NCI-H1417 treated with DMSO at 0.1 percent for 48 hours (cell line): ENCODE measurements around the gene TOP3B.
A peak's percentile ranks its signal among the peaks of the same experiment; 100 is the strongest.
"Not testable (repeated sequence)": the region's sequence is repeated elsewhere in the genome, so short reads cannot be mapped to it uniquely, and the experiment has no call there.

ENCODE experiments used
- DNase-seq: peaks from one replicate; lab custom pipeline; 2025; lab: John Stamatoyannopoulos, UW

The TOP3B gene

GRCh38 chr22:21943571-21944448 lies 38.8 kb downstream of the TOP3B start:
- DNase-seq: no peak

- DNase-seq: no peak
These were observed 39.9 kb downstream of the TOP3B start for GRCh38 chr22:21942407-21943343.

DNA sequence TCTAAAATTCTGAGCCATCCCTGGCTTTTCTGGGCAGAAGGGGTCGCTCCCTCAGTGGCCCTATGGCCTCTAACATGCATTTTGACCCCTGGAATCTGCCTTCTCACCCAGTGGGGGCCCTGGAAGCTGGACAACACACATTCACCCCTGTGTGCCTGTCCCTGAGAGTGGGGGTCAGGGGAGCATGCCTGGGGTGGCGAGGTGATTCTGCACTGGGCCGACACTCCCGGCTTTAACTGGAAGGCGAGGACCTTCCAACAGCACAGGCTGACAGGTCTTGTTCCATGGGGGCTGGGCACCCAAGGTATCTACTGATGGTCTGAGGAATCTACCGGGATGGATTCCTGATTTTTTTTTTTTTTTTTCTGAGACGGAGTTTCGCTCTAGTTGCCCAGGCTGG lies 40.7 kb downstream of the TOP3B start:
- no peak for DNase-seq

GRCh38 chr22:21940521-21940920 lies 42.1 kb downstream of the TOP3B start:
- DNase-seq: no peak

GRCh38 chr22:21939935-21940334 lies 42.7 kb downstream of the TOP3B start:
- not testable (repeated sequence) for DNase-seq

DNA sequence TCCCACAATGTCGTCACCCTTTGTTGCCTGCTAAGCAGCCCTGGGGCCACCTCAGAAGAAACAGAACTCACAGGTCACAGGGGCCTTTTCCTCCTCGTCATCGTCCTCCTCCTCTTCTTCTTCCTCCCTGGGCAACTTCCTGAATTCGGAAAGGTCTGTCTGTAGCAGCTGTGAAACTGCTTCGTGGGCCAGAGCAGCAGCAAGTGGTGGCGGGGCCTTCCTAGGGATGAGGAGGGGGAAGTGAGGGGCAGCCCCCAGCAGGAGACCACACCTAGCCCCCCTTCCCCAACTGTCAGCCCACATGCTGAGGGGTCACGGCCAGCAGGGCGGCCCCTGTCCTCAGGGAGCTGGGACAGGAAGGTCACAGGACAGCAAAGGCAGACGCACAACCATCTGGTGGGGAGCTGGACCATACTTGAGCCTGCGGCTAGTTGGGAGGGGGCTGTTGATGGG lies 43.1 kb downstream of the TOP3B start:
- DNase-seq: no peak

GRCh38 chr22:21938906-21939305 lies 43.7 kb downstream of the TOP3B start:
- no peak for DNase-seq

GRCh38 chr22:21938071-21938822 lies 44.3 kb downstream of the TOP3B start:
- DNase-seq: peak; percentile 44

GRCh38 chr22:21937821-21938070 lies 44.8 kb downstream of the TOP3B start:
- DNase-seq: no peak

- no peak for DNase-seq
These were observed 45.4 kb downstream of the TOP3B start for GRCh38 chr22:21937041-21937820.

DNA sequence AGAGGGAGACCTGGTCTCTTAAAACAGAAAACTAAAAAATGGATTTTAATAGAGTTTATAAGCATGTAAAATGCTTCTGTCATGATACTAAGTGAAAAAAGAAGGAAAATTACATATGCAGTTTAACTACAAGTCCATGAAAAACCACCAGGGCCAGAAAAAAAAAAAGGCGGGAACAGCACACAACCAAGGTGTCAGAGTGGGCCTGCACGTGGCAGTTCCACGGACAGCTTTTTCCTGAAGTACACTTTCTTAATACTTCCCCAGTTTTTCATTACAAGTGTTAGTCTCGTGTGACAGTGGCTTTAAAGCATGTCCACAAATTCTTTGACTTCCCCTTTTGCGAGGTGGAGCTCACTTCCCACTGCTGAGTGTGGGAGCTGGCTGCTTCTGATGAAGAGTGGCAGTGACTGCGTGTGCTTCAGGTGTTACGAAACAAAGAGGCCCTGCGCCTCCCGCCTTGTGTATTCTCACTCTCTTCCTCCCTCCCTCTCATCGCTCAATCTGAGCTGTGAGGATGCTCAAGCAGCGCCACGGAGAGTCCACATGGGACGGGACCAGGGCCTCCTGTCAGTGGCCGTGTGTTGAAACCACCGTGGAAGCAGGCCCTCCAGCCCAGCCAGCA lies 46.3 kb downstream of the TOP3B start:
- DNase-seq: no peak

- DNase-seq: no peak
These were observed 48.7 kb downstream of the TOP3B start for GRCh38 chr22:21933910-21934309.

GRCh38 chr22:21933413-21933812 lies 49.2 kb downstream of the TOP3B start:
- DNase-seq: no peak

GRCh38 chr22:21932347-21932746 lies 50.2 kb downstream of the TOP3B start:
- no peak for DNase-seq

DNA sequence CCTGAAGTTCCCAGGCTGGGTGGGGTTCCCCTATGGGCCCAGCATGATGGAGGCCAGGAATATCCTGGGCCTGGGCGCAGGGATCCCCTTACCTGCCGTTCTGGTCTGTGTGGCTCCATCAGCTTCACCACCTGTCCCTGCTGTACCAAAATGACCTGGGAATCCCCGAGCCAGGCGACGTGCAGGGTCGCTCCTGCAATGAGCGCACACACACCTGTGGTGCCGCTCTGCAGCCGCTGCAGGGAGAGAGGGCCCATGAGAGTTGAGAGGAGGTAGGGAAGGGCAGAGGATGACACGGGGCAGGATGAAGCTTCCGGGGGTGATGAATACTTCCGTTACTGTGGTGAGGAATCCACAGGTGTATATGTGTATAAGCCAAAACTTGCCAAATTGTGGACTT lies 51.5 kb downstream of the TOP3B start:
- DNase-seq: no peak

DNA sequence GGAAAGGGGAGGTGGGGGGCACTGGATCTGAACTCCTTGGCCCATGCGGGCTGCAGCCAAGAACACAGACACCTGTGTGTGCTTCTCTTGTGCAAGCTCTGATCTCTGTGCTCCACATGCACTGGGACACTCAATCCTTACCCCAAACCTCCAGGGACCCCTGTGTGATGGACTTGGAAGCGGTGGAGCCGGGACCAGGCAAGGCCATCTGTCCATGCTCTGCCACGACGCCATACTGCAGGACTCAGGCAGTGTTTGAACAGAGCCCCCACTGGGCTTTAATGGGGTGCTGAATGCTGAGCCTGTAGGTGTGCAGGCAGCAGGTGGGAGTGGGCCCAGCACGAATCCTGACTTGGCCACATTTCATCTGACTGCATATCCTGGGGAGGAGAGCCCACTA lies 53.3 kb downstream of the TOP3B start:
- DNase-seq: no peak

GRCh38 chr22:21928048-21928447 lies 54.5 kb downstream of the TOP3B start:
- no peak for DNase-seq

DNA sequence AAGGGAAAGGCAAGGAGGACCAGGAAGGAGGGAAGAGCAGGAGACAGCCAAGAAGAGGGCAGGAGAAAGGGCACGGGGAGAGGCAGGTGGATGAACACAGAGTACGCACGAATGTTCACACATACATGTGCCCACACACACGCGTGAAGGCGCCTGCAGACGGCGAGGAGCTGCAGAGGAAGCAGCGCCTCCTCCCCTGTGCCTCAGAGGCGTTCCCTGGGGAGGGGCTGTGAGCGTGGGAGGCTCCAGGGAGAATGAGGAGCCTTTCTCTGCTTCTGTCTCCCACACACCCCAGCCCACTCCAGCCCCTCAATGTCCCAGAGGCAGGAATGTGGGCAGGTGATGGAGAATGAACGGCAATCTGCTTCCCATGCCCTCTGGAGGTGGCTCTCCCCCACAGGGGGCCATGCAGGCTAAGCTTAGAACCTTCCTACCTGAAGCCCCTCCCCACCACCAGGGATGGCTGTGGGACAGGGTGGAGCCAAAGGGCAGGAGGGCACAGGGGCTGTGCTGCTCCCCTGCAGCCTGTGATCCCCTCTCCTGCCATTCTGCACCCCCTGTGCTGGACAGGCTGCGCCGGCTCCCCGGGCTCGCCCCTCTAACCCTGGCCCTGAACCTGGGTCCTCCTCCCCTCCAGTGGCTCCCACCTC lies 55.3 kb downstream of the TOP3B start:
- DNase-seq: no peak

GRCh38 chr22:21926728-21927127 lies 55.9 kb downstream of the TOP3B start:
- DNase-seq: no peak

- no peak for DNase-seq
These were observed 59.4 kb downstream of the TOP3B start for GRCh38 chr22:21923163-21923561.
